ENCODE measurements around the gene LSP1. TPM values are rescaled to one million over a fixed set of nuclear protein-coding genes. Genes with fewer than 3 reads are reported as not detected.
"Not testable (repeated sequence)": the region's sequence is repeated elsewhere in the genome, so short reads cannot be mapped to it uniquely, and the experiment has no call there.

Gene LSP1
- total RNA-seq, 2 experiments from 2014 or later = 232 to 303 TPM

- H3K36me3 ChIP-seq (ENCODE audit: insufficient read depth, low read length) = no peaks in the 10 kb centered on the region
- CTCF ChIA-PET (ENCODE audit: unreplicated experiment) = no interaction called here
- H3K4me3 ChIP-seq (ENCODE audit: low read depth, low read length, poor library complexity, severe bottlenecking) = no peak overlapping the region
- no peak overlapping the region for H2AFZ ChIP-seq (ENCODE audit: low read length)
- TF ChIP-seq CTCF (conservative IDR thresholded peaks at IDR 0.05; ENCODE audit: low read length) (no peak), EZH2phosphoT487 (IDR thresholded peaks at IDR 0.05; ENCODE audit: borderline replicate concordance, low read depth, low read length) (no peak)
- no peaks in the 10 kb centered on the region for H3K79me2 ChIP-seq (ENCODE audit: insufficient read depth, low read depth, low read length)
- intact Hi-C loops (cut with micrococcal nuclease; ENCODE audit: unreplicated experiment) = no loop called here
- H3K9me3 ChIP-seq (ENCODE audit: low read length) = no peaks in the 10 kb centered on the region
- no peaks in the 10 kb centered on the region for H3K4me1 ChIP-seq (ENCODE audit: insufficient read depth, low read length, poor library complexity, severe bottlenecking)
- H3K9me2 ChIP-seq (ENCODE audit: insufficient read depth, low read length) = no peaks in the 10 kb centered on the region
- no peak for DNase-seq (ENCODE audit: low spot score)
- H4K20me1 ChIP-seq (ENCODE audit: insufficient read depth, low read length) = no peaks in the 10 kb centered on the region
- H3K27ac ChIP-seq (ENCODE audit: low read depth, low read length, poor library complexity, severe bottlenecking) = no peak overlapping the region
- POLR2A ChIA-PET = no interaction called here
- no peak overlapping the region for H3K4me2 ChIP-seq (ENCODE audit: low read length)
- BruUV-seq (replicated peaks) = no TSS peak
These were observed 85.6 kb downstream of the LSP1 start for GRCh38 chr11:1938343-1939005.

GRCh38 chr11:1939006-1939625 lies 86.2 kb downstream of the LSP1 start:
- H4K20me1 ChIP-seq (ENCODE audit: insufficient read depth, low read length) = no peaks in the 10 kb centered on the region
- BruUV-seq (replicated peaks) = no TSS peak
- H3K4me1 ChIP-seq (ENCODE audit: insufficient read depth, low read length, poor library complexity, severe bottlenecking) = no peaks in the 10 kb centered on the region
- H3K9me3 ChIP-seq (ENCODE audit: low read length) = no peaks in the 10 kb centered on the region
- no peak overlapping the region for H2AFZ ChIP-seq (ENCODE audit: low read length)
- DNase-seq (ENCODE audit: low spot score) = no peak
- H3K4me3 ChIP-seq (ENCODE audit: low read depth, low read length, poor library complexity, severe bottlenecking) = no peak overlapping the region
- CTCF ChIA-PET (ENCODE audit: unreplicated experiment) = no interaction called here
- H3K79me2 ChIP-seq (ENCODE audit: insufficient read depth, low read depth, low read length) = no peaks in the 10 kb centered on the region
- POLR2A ChIA-PET = no interaction called here
- no peak overlapping the region for H3K27ac ChIP-seq (ENCODE audit: low read depth, low read length, poor library complexity, severe bottlenecking)
- no peaks in the 10 kb centered on the region for H3K36me3 ChIP-seq (ENCODE audit: insufficient read depth, low read length)
- H3K9me2 ChIP-seq (ENCODE audit: insufficient read depth, low read length) = no peaks in the 10 kb centered on the region
- intact Hi-C loops (cut with micrococcal nuclease; ENCODE audit: unreplicated experiment) = no loop called here
- no peak overlapping the region for H3K4me2 ChIP-seq (ENCODE audit: low read length)
- TF ChIP-seq EZH2phosphoT487 (IDR thresholded peaks at IDR 0.05; ENCODE audit: borderline replicate concordance, low read depth, low read length) (no peak), CTCF (conservative IDR thresholded peaks at IDR 0.05; ENCODE audit: low read length) (no peak)

- not testable (repeated sequence) for H3K27ac ChIP-seq (ENCODE audit: low read depth, low read length, poor library complexity, severe bottlenecking)
These were observed 86.9 kb downstream of the LSP1 start for GRCh38 chr11:1939788-1940187.

More at GRCh38 chr11:1939788-1940187, 86.9 kb downstream of the LSP1 start:
- H3K36me3 ChIP-seq (ENCODE audit: insufficient read depth, low read length); H4K20me1 ChIP-seq (ENCODE audit: insufficient read depth, low read length); H3K79me2 ChIP-seq (ENCODE audit: insufficient read depth, low read depth, low read length); H3K4me1 ChIP-seq (ENCODE audit: insufficient read depth, low read length, poor library complexity, severe bottlenecking); H3K4me3 ChIP-seq (ENCODE audit: low read depth, low read length, poor library complexity, severe bottlenecking); BruUV-seq (replicated peaks); H2AFZ ChIP-seq (ENCODE audit: low read length); POLR2A ChIA-PET; CTCF ChIA-PET (ENCODE audit: unreplicated experiment); H3K9me3 ChIP-seq (ENCODE audit: low read length); H3K4me2 ChIP-seq (ENCODE audit: low read length); H3K9me2 ChIP-seq (ENCODE audit: insufficient read depth, low read length); DNase-seq (ENCODE audit: low spot score): not testable (repeated sequence)
- intact Hi-C loops (cut with micrococcal nuclease; ENCODE audit: unreplicated experiment) = loop anchor here (10.0 kb wide), 1 partner anchor 45 kb away; the partner anchor contains the start of gene PRR33

Small RNAs within 50 kb of the gene (microRNA-seq; reads per million reads assigned to microRNA genes)
- gene MIR4298 (ENCODE audit: borderline replicate concordance) = not detected
- 3.8 reads per million for gene MIR7847 (ENCODE audit: borderline replicate concordance)

Small RNAs within 50 kb of the gene (small RNA-seq; reads per million reads assigned to genes)
- gene AC051649.1 = not detected
- not detected for gene MIR4298

Other genes with a start within 250 kb of the LSP1 start
- gene KRTAP5-3, start 244.6 kb upstream of the LSP1 start, total RNA-seq (2014; rRNA removed; shearing (Covaris generic)) = not detected in 2 replicates
- gene KRTAP5-3, start 244.6 kb upstream of the LSP1 start, total RNA-seq (2022) = not detected in 2 replicates
- not detected in 2 replicates for gene KRTAP5-4, start 230.9 kb upstream of the LSP1 start, total RNA-seq (2014; rRNA removed; shearing (Covaris generic))
- not detected in 2 replicates for gene KRTAP5-4, start 230.9 kb upstream of the LSP1 start, total RNA-seq (2022)
- gene KRTAP5-5, start 223.3 kb upstream of the LSP1 start, total RNA-seq (2014; rRNA removed; shearing (Covaris generic)) = not detected in 2 replicates
- gene KRTAP5-5, start 223.3 kb upstream of the LSP1 start, total RNA-seq (2022) = not detected in 2 replicates
- gene KRTAP5-6, start 155.9 kb upstream of the LSP1 start, total RNA-seq (2014; rRNA removed; shearing (Covaris generic)) = not detected in 2 replicates
- not detected in 2 replicates for gene KRTAP5-6, start 155.9 kb upstream of the LSP1 start, total RNA-seq (2022)
- gene IFITM10, start 102.5 kb upstream of the LSP1 start, total RNA-seq (2014; rRNA removed; shearing (Covaris generic)) = 0.05 and 0.38 TPM in 2 replicates
- 0.30 and 1.2 TPM in 2 replicates for gene IFITM10, start 102.5 kb upstream of the LSP1 start, total RNA-seq (2022)
- 27.7 and 31.7 TPM in 2 replicates for gene CTSD, start 89.2 kb upstream of the LSP1 start, total RNA-seq (2014; rRNA removed; shearing (Covaris generic))
- gene CTSD, start 89.2 kb upstream of the LSP1 start, total RNA-seq (2022) = 35.5 and 44.1 TPM in 2 replicates
- not detected in 2 replicates for gene SYT8, start 18.1 kb upstream of the LSP1 start, total RNA-seq (2014; rRNA removed; shearing (Covaris generic))
- not detected in 2 replicates for gene SYT8, start 18.1 kb upstream of the LSP1 start, total RNA-seq (2022)
- gene TNNI2, start 14.1 kb upstream of the LSP1 start, total RNA-seq (2014; rRNA removed; shearing (Covaris generic)) = 2.5 and 7.3 TPM in 2 replicates
- gene TNNI2, start 14.1 kb upstream of the LSP1 start, total RNA-seq (2022) = 8.7 and 14.3 TPM in 2 replicates
- not detected in 2 replicates for gene PRR33, start 38.8 kb downstream of the LSP1 start, total RNA-seq (2014; rRNA removed; shearing (Covaris generic))
- not detected in 2 replicates for gene PRR33, start 38.8 kb downstream of the LSP1 start, total RNA-seq (2022)
- gene TNNT3, start 66.6 kb downstream of the LSP1 start, total RNA-seq (2014; rRNA removed; shearing (Covaris generic)) = 6.2 and 10.0 TPM in 2 replicates
- 4.7 and 5.8 TPM in 2 replicates for gene TNNT3, start 66.6 kb downstream of the LSP1 start, total RNA-seq (2022)
- 149 and 199 TPM in 2 replicates for gene MRPL23, start 94.2 kb downstream of the LSP1 start, total RNA-seq (2014; rRNA removed; shearing (Covaris generic))
- 107 and 131 TPM in 2 replicates for gene MRPL23, start 94.2 kb downstream of the LSP1 start, total RNA-seq (2022)
- gene H19, start 144.8 kb downstream of the LSP1 start, total RNA-seq (2014; rRNA removed; shearing (Covaris generic)) = not detected in 2 replicates
- gene H19, start 144.8 kb downstream of the LSP1 start, total RNA-seq (2022) = not detected in 2 replicates